ENCODE results near the gene ARNT2.

- no peak for TF ChIP-seq EZH2 (IDR thresholded peaks at IDR 0.05; ENCODE audit: borderline replicate concordance, low read length)
- TF ChIP-seq CTCF (IDR thresholded peaks at IDR 0.05; ENCODE audit: low read length), result no peak
Measured at GRCh38 chr15:80382285-80382684, 21.9 kb upstream of the ARNT2 start.

All from OCI-LY1 (cell line).